ENCODE data around the gene CDC14A. TPM values are rescaled to one million over a fixed set of nuclear protein-coding genes. Genes with fewer than 3 reads are reported as not detected.

Gene CDC14A
- total RNA-seq, 2 experiments from 2014 or later, result 16.0 to 18.4 TPM

DNA sequence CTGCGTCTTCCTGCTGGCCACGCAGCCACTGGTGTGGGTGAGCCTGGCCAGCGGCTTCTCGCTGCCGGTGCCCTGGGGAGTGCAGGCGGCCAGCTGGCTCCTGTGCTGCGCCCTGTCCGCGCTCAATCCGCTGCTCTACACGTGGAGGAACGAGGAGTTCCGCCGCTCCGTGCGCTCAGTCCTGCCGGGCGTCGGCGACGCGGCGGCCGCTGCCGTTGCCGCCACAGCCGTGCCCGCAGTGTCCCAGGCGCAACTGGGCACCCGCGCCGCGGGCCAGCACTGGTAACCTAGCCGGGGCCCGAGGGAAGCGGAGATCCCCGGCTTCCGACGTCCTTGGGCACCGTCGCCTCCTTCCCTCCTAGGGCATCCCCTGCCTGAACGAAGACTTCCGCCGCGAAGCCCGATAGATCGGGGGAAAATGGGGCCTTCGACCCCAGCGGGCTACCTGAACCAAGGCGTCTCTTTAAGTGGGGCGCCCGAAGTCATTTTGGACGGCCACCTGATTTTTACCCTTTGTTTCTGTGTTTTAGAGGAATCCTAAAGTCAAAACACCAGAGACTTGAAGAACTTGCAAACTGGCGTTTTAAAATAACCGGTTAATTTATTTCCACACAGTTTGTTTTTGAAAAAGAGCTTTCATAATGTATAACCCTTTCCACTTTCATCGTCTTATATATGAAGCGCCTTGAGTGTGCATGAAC, 187.7 kb downstream of the CDC14A start:
- ChIA-PET POLR2A (no interaction called here), CTCF (interaction anchor here (1.3 to 1.4 kb wide), 2 partner anchors 11 to 85 kb away, joined by 3 read pairs; no protein-coding TSS in a partner anchor)

DNA sequence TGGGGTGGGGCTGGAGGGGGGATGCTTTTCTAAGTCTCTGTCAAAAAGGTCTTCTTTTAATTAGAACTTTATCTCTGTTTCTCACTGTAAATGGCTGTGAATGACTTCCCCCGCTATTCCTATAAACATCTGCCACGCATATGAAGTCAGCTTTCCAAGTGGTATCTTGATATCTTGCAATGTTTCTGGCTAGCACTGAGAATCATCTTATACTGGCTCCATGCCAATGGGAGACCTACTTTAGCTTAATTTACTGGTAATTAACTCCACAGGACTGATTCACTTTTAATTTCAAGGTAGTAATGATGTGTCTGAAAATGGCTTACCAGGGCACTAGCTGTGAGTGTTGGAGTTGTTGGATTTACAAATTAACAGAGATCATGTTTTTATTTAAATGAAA, 190.0 kb downstream of the CDC14A start:
- CTCF ChIA-PET, result interaction anchor here (1.1 to 1.7 kb wide), 2 partner anchors 13 to 79 kb away, joined by 3 read pairs; no protein-coding TSS in a partner anchor
- POLR2A ChIA-PET, result no interaction called here

- CTCF ChIA-PET, result interaction anchor here (0.7 kb wide), 2 partner anchors 8 to 13 kb away, joined by 3 to 5 read pairs; no protein-coding TSS in a partner anchor
- POLR2A ChIA-PET, result no interaction called here
These were observed 191.3 kb downstream of the CDC14A start for GRCh38 chr1:100543640-100544039.

GRCh38 chr1:100544791-100545190, 192.5 kb downstream of the CDC14A start:
- ChIA-PET CTCF (no interaction called here), POLR2A (no interaction called here)

DNA sequence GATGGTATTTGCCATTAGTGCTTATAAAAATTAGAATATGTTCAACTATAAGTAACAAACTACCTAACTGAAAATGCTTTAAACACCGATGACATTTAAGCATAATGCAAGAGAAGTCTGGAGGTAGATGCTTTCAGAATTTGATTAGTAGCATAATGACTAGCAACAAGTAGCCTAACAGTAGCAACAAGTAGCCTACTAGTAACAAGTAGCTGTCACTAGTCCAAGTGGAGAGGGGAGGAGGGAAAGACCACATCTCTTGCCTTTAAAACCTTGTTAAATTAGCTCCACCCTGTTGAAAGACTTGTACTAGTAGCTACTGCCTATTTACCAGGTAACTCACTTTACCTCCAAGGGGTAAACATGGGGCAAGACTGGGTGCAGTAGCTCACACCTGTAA, 193.5 kb downstream of the CDC14A start:
- ChIA-PET POLR2A (no interaction called here), CTCF (no interaction called here)

GRCh38 chr1:100552031-100552430, 199.7 kb downstream of the CDC14A start:
- POLR2A ChIA-PET, result no interaction called here
- CTCF ChIA-PET, result interaction anchor here (0.8 kb wide), 1 partner anchor 9 kb away, joined by 3 read pairs; no protein-coding TSS in a partner anchor

GRCh38 chr1:100552922-100553321, 200.6 kb downstream of the CDC14A start:
- ChIA-PET POLR2A (no interaction called here), CTCF (no interaction called here)

DNA sequence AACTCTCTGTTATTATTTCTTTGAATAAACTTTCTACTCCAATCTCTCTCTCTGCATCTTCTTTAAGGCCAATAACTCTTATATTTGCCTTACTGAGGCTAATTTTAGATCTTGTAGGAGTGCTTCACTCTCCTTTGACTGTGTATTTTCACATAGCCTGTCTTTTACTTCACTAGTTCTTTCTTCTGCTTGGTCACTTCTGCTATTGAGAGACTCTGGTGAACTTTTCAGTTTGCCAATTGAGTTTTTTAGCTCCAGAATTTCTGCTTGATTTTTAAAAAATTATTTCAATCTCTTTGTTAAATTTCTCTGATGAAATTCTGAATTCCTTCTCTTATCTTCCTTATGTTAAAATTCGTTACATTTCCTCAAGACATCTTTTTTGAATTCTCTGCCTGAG, 203.9 kb downstream of the CDC14A start:
- ChIA-PET POLR2A (no interaction called here), CTCF (no interaction called here)

- POLR2A ChIA-PET, result no interaction called here
- CTCF ChIA-PET, result no interaction called here
These were observed 204.8 kb downstream of the CDC14A start for GRCh38 chr1:100556925-100557605.

- ChIA-PET POLR2A (no interaction called here), CTCF (no interaction called here)
These were observed 205.3 kb downstream of the CDC14A start for GRCh38 chr1:100557606-100557953.

- ChIA-PET CTCF (no interaction called here), POLR2A (no interaction called here)
These were observed 213.2 kb downstream of the CDC14A start for GRCh38 chr1:100565533-100565932.

DNA sequence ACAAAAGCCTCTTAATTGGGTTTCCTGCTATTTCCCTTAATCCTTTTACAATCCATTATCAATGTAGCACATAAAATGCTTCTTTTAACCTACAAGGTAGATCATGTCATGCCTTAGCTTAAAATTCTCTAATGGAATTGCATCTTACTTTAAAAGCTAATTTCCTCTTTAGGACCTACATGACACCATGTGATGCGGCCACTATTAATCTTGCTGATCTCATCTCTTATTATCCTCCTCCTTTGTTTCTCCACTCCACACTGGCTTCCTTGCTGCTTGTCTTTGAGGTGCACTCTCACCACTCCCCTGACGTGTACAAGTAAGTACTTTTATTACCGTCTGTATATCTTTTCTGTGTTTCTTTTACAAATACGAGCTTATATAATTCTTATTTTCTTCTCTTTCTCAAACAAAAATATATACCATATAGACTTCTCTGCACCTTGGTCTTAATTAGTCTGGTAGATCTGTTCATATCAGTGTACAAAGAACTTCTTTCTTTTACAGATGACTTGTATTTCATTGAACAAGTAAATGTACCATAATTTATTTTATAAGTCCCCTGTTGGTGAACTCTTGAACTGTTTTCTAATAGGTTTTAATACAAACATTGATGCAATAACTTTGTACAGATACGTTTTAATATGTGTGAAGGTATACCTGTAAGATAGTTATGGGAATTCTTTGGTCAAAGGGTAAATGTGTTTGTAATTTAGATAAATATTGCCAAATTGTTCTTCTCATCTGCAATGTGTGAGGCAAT, 213.8 kb downstream of the CDC14A start:
- POLR2A ChIA-PET, result no interaction called here
- CTCF ChIA-PET, result no interaction called here

DNA sequence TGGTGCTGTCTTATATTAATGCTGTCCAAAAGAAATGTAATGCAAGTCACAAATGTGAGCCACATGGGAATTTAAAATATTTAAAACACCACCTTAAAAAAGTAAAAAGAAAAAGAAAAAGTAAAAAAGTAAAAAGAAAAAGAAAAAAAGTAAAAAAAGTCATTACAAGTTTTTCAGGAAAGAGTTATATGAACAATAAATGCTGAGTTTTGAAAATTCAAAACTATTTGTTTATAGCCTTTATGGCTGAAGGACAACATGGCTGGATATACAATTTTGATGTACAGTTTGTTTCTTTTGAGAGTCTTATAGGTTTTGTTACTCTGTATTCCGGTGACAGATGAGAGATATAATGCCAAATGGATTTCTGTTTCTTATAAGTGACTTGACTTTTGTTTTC, 214.8 kb downstream of the CDC14A start:
- CTCF ChIA-PET, result no interaction called here
- POLR2A ChIA-PET, result no interaction called here

Other genes with a start within 250 kb of the CDC14A start
- gene SASS6, start 219.6 kb upstream of the CDC14A start, total RNA-seq, result 10 to 100 TPM; 13.5 to 14.4 TPM
- gene TRMT13, start 219.3 kb upstream of the CDC14A start, total RNA-seq, result 10 to 100 TPM; 23.3 to 24.0 TPM
- gene LRRC39, start 174.2 kb upstream of the CDC14A start, total RNA-seq, result under 1 TPM; 0.34 to 0.52 TPM
- 10 to 100 TPM; 12.1 to 13.4 TPM for gene DBT, start 102.7 kb upstream of the CDC14A start, total RNA-seq
- 10 to 100 TPM; 62.5 to 63.5 TPM for gene RTCA, start 86.3 kb upstream of the CDC14A start, total RNA-seq
- gene GPR88, start 185.6 kb downstream of the CDC14A start, total RNA-seq, result under 1 TPM in 1 of 2 experiments, not detected in 1; 0.04 TPM

All from activated CD8-positive, alpha-beta memory T cell treated with anti-CD3 and anti-CD28 coated beads for 36 hours (primary cell).